Neural progenitor cell (in vitro differentiated cells): ENCODE data around the gene HOMER2.

ENCODE experiments used
- EZH2 ChIP-seq: fragments of 200-600 bp; sonication (generic); IDR thresholded peaks from 2 replicates; pipeline ENCODE4 v1.6.1; 2017; ENCODE audit warnings: antibody characterized with exemption, mild to moderate bottlenecking, moderate library complexity
- EZH2phosphoT487 ChIP-seq: fragments of 200-600 bp; sonication (generic); IDR thresholded peaks from 2 replicates; pipeline ENCODE4 v1.6.1; 2017; ENCODE audit warnings: antibody characterized with exemption
- TF ChIP-seq, protein P1 (sequence below): fragments of 200-600 bp; sonication (generic); IDR thresholded peaks from 2 replicates; pipeline ENCODE4 v1.5.1; 2017; ENCODE audit warnings: antibody characterized with exemption, mild to moderate bottlenecking

DNA sequence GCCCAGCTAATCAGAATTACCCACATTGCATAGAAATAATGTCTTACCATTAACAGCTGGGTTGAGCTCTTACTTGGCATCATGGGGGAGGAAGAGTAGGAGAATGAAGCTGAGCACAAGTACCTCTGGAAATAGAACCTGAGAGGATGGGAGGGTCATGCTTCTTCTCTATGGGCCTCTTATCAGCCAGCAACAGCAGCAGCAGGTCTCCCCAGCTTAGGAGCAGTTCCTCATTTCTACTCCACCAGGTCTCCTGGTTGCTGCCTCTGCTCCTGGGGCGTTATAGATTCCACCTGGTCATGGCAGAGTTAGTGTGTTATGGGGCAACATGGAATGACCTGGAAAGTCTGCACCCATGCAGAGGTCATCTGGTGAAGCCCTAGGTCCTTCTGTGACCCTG lies 150.0 kb downstream of the HOMER2 start:
- TF ChIP-seq, protein P1, sequence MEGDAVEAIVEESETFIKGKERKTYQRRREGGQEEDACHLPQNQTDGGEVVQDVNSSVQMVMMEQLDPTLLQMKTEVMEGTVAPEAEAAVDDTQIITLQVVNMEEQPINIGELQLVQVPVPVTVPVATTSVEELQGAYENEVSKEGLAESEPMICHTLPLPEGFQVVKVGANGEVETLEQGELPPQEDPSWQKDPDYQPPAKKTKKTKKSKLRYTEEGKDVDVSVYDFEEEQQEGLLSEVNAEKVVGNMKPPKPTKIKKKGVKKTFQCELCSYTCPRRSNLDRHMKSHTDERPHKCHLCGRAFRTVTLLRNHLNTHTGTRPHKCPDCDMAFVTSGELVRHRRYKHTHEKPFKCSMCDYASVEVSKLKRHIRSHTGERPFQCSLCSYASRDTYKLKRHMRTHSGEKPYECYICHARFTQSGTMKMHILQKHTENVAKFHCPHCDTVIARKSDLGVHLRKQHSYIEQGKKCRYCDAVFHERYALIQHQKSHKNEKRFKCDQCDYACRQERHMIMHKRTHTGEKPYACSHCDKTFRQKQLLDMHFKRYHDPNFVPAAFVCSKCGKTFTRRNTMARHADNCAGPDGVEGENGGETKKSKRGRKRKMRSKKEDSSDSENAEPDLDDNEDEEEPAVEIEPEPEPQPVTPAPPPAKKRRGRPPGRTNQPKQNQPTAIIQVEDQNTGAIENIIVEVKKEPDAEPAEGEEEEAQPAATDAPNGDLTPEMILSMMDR = no peak
- TF ChIP-seq EZH2 (no peak), EZH2phosphoT487 (no peak)
